ENCODE data around the gene AXL. TPM values are rescaled to one million over a fixed set of nuclear protein-coding genes. Genes with fewer than 3 reads are reported as not detected.

AXL gene
- total and polyA plus RNA-seq, 4 donors: 8.2 to 53.0 (median 31.0) TPM

DNA sequence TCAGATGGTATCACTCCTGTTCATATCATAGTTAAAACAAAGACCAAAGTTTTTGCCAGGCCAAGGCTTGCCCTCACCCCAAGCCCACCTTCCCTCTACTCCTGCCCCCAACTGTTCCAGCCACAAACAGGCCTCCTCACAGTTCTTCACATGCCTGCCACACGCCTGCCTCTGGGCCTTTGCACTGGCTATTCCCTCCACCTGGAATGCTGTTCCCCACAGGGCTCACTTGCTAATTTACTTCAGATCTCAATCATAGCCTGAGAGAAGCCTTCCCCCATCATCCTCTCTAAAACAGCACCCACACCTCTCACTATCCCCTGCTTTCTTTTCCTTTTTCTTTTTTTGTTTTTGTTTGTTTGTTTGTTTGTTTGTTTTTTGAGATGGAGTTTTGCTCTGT, 4.9 kb upstream of the AXL start:
- TF ChIP-seq CTCF (IDR thresholded peaks at IDR 0.05; ENCODE audit: control extremely low read depth, extremely low read depth): no peak
- 95% methylated on average over 1 of the region's 1 CpG for WGBS, 2 donors
- H3K27me3 ChIP-seq (ENCODE audit: control insufficient read depth in 3 of 3, insufficient read depth in 3 of 3, low read length in 2 of 3): no peaks in the 10 kb centered on the region
- no peaks in the 10 kb centered on the region for H3K9me3 ChIP-seq (ENCODE audit: control insufficient read depth in 4 of 4, insufficient read depth in 3 of 4, low read length in 3 of 4)
- no peaks in the 10 kb centered on the region for H3K36me3 ChIP-seq (ENCODE audit: control insufficient read depth in 4 of 4, insufficient read depth in 4 of 4, low read length in 4 of 4)
- H3K4me3 ChIP-seq: no peak overlapping the region
- ATAC-seq (ENCODE audit: insufficient read depth, low FRiP score): no peak
- no peak overlapping the region for H3K27ac ChIP-seq (ENCODE audit: low read depth in 1 of 2, low read length in 1 of 2)
- no peak overlapping the region for H3K9ac ChIP-seq (ENCODE audit: insufficient read depth in 1 of 2, low read length in 2 of 2)
- DNase-seq: no peak
- peaks cover 0 to 13% (median 4%) of the 10 kb centered on the region in 5 donors for H3K4me1 ChIP-seq (ENCODE audit: control insufficient read depth in 5 of 5, insufficient read depth in 5 of 5, low read length in 5 of 5)

- Histone ChIP-seq H3K9me3 (ENCODE audit: control insufficient read depth in 4 of 4, insufficient read depth in 3 of 4, low read length in 3 of 4) (no peaks in the 10 kb centered on the region), H3K36me3 (ENCODE audit: control insufficient read depth in 4 of 4, insufficient read depth in 4 of 4, low read length in 4 of 4) (peaks cover 0 to 7% (median 0%) of the 10 kb centered on the region in 4 donors), H3K9ac (ENCODE audit: insufficient read depth in 1 of 2, low read length in 2 of 2) (no peak overlapping the region), H3K27ac (ENCODE audit: low read depth in 1 of 2, low read length in 1 of 2) (no peak overlapping the region), H3K4me1 (ENCODE audit: control insufficient read depth in 5 of 5, insufficient read depth in 5 of 5, low read length in 5 of 5) (peaks cover 0 to 23% (median 4%) of the 10 kb centered on the region in 5 donors), H3K27me3 (ENCODE audit: control insufficient read depth in 3 of 3, insufficient read depth in 3 of 3, low read length in 2 of 3) (no peaks in the 10 kb centered on the region), H3K4me3 (no peak overlapping the region)
- ATAC-seq (ENCODE audit: insufficient read depth, low FRiP score): no peak
- WGBS, 2 donors: 79 to 84% methylated on average over 7 of the region's 7 CpGs
- no peak for TF ChIP-seq CTCF (IDR thresholded peaks at IDR 0.05; ENCODE audit: control extremely low read depth, extremely low read depth)
- no peak for DNase-seq
Observed at GRCh38 chr19:41217741-41218140, 1.3 kb upstream of the AXL start.

DNA sequence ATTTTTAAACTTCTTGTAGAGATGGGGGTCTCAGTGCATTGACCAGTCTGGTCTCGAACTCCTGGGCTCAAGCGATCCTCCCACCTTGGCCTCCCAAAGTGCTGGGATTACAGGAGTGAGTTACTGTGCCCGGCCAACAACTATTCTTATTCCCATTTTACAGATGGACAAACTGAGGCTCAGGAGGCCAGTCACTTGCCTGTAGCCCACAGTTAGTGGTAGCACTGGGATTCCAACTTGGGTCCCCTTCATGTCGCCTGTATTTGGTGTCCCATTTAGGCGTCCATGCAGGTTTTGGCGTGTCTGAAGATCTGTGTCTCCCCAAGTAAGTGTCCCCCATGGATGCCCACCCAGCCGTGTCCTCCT, 791 bp upstream of the AXL start:
- peak overlapping the region; percentile 85 to 86 for H3K27ac ChIP-seq (ENCODE audit: low read depth in 1 of 2, low read length in 1 of 2)
- H3K27me3 ChIP-seq (ENCODE audit: control insufficient read depth in 3 of 3, insufficient read depth in 3 of 3, low read length in 2 of 3): no peaks in the 10 kb centered on the region
- peaks cover 0 to 23% (median 4%) of the 10 kb centered on the region in 5 donors for H3K4me1 ChIP-seq (ENCODE audit: control insufficient read depth in 5 of 5, insufficient read depth in 5 of 5, low read length in 5 of 5)
- no peaks in the 10 kb centered on the region for H3K9me3 ChIP-seq (ENCODE audit: control insufficient read depth in 4 of 4, insufficient read depth in 3 of 4, low read length in 3 of 4)
- 68 to 81% methylated on average over 7 of the region's 7 CpGs for WGBS, 2 donors
- TF ChIP-seq CTCF (IDR thresholded peaks at IDR 0.05; ENCODE audit: control extremely low read depth, extremely low read depth): no peak
- no peak overlapping the region for H3K4me3 ChIP-seq
- peak overlapping the region in 1 of 2 donors; percentile 77 for H3K9ac ChIP-seq (ENCODE audit: insufficient read depth in 1 of 2, low read length in 2 of 2)
- peaks cover 0 to 7% (median 0%) of the 10 kb centered on the region in 4 donors for H3K36me3 ChIP-seq (ENCODE audit: control insufficient read depth in 4 of 4, insufficient read depth in 4 of 4, low read length in 4 of 4)
- ATAC-seq (ENCODE audit: insufficient read depth, low FRiP score): no peak
- no peak for DNase-seq
